RWPE2 (cell line): Measurements from ENCODE around the gene TIRAP.

Source experiments
- ATAC-seq: fragments of 200-7000 bp; cut with Tn5 transposase; 3 replicates; pipeline ENCODE4 v1.9.1; 2021; ENCODE audit warnings: low read depth
- DNase-seq: peaks from one replicate; pipeline ENCODE4 v3.0.0-alpha.2; 2020; ENCODE audit warnings: low spot score
- H3K27ac ChIP-seq: fragments of 450-650 bp; 2 replicates; pipeline ENCODE4 v1.5.1; 2017; ENCODE audit warnings: mild to moderate bottlenecking; ENCODE audit not compliant: poor library complexity, severe bottlenecking
- H3K27me3 ChIP-seq: fragments of 250-450 bp; sonication (Bioruptor Pico); 2 replicates; pipeline ENCODE4 v1.5.1; 2021; ENCODE audit warnings: mild to moderate bottlenecking, moderate library complexity; ENCODE audit not compliant: insufficient read depth, poor library complexity, severe bottlenecking
- H3K36me3 ChIP-seq: fragments of 250-450 bp; sonication (Bioruptor Pico); 2 replicates; pipeline ENCODE4 v1.5.1; 2020; ENCODE audit warnings: low read depth, mild to moderate bottlenecking, moderate library complexity
- H3K4me1 ChIP-seq: fragments of 250-450 bp; sonication (Bioruptor Pico); 2 replicates; pipeline ENCODE4 v1.5.1; 2021; ENCODE audit warnings: mild to moderate bottlenecking, moderate library complexity; ENCODE audit not compliant: insufficient read depth, poor library complexity, severe bottlenecking
- H3K4me3 ChIP-seq: fragments of 250-450 bp; sonication (Bioruptor Pico); 2 replicates; pipeline ENCODE4 v1.5.1; 2021; ENCODE audit warnings: mild to moderate bottlenecking, moderate library complexity; ENCODE audit not compliant: severe bottlenecking
- H3K9me3 ChIP-seq: fragments of 250-450 bp; sonication (Bioruptor Pico); 2 replicates; pipeline ENCODE4 v1.5.1; 2021; ENCODE audit warnings: mild to moderate bottlenecking, moderate library complexity; ENCODE audit not compliant: severe bottlenecking
- CTCF ChIP-seq: fragments of 450-650 bp; IDR thresholded peaks from one replicate; pipeline ENCODE4 v1.5.1; 2017; ENCODE audit warnings: mild to moderate bottlenecking, moderate library complexity; ENCODE audit not compliant: poor library complexity, severe bottlenecking

TIRAP gene

GRCh38 chr11:126337474-126338241, 54.8 kb downstream of the TIRAP start:
- TF ChIP-seq CTCF, result no peak
- no peak for ATAC-seq
- peaks cover 6% of the 10 kb centered on the region; the same call in 1 of the 2 replicates for H3K36me3 ChIP-seq
- H3K4me3 ChIP-seq, result no peak overlapping the region
- no peaks in the 10 kb centered on the region for H3K27me3 ChIP-seq
- no peak overlapping the region for H3K27ac ChIP-seq
- H3K4me1 ChIP-seq, result peaks cover 30% of the 10 kb centered on the region
- peak; percentile 43 for DNase-seq
- no peaks in the 10 kb centered on the region for H3K9me3 ChIP-seq

GRCh38 chr11:126338346-126339055, 55.6 kb downstream of the TIRAP start:
- Histone ChIP-seq H3K36me3 (peaks cover 8% of the 10 kb centered on the region; the same call in 1 of the 2 replicates), H3K4me3 (no peak overlapping the region), H3K27me3 (no peaks in the 10 kb centered on the region), H3K9me3 (no peaks in the 10 kb centered on the region), H3K27ac (no peak overlapping the region), H3K4me1 (peaks cover 30% of the 10 kb centered on the region)
- peak; percentile 41 for DNase-seq
- TF ChIP-seq CTCF, result no peak
- no peak for ATAC-seq

- H3K27ac ChIP-seq, result peak overlapping the region; percentile 83
- ATAC-seq, result no peak
- no peaks in the 10 kb centered on the region for H3K9me3 ChIP-seq
- no peaks in the 10 kb centered on the region for H3K27me3 ChIP-seq
- peaks cover 30% of the 10 kb centered on the region for H3K4me1 ChIP-seq
- H3K4me3 ChIP-seq, result no peak overlapping the region
- peaks cover 10% of the 10 kb centered on the region; the same call in 1 of the 2 replicates for H3K36me3 ChIP-seq
- no peak for TF ChIP-seq CTCF
- DNase-seq, result peak; percentile 22
Observed at GRCh38 chr11:126339073-126339862, 56.4 kb downstream of the TIRAP start.

GRCh38 chr11:126339863-126340434, 57.1 kb downstream of the TIRAP start:
- Histone ChIP-seq H3K4me3 (no peak overlapping the region), H3K9me3 (no peaks in the 10 kb centered on the region), H3K4me1 (peaks cover 30% of the 10 kb centered on the region), H3K27me3 (no peaks in the 10 kb centered on the region), H3K36me3 (peaks cover 10% of the 10 kb centered on the region; the same call in 1 of the 2 replicates), H3K27ac (peak overlapping the region; percentile 83)
- ATAC-seq (peak; percentile 22; the same call in 1 of the 3 replicates), DNase-seq (peak; percentile 15)
- TF ChIP-seq CTCF, result no peak
